ENCODE measurements around the gene RAB4A.

- no peak for TF ChIP-seq POLR2A (IDR thresholded peaks at IDR 0.05)
- TF ChIP-seq CTCF (IDR thresholded peaks at IDR 0.05), result no peak
Measured at GRCh38 chr1:229339086-229339485, 68.2 kb downstream of the RAB4A start.

Data from upper lobe of left lung (tissue), 4 donors.